ENCODE results near the gene LAMTOR3.

LAMTOR3 gene

GRCh38 chr4:99894161-99894997, at the start of gene LAMTOR3:
Gene LAMTOR3 (minus strand): TSS chr4:99894427. CDS start chr4:99893963, 464 bp downstream.
- peak; percentile 56 for DNase-seq

- no peak for DNase-seq
Measured at GRCh38 chr4:99938243-99938753, 44.1 kb upstream of the LAMTOR3 start.

- no peak for DNase-seq
Measured at GRCh38 chr4:99934891-99935290, 40.7 kb upstream of the LAMTOR3 start.

- no peak for DNase-seq
Measured at GRCh38 chr4:99927566-99927965, 33.3 kb upstream of the LAMTOR3 start.

- no peak for DNase-seq
Measured at GRCh38 chr4:99921174-99921573, 26.9 kb upstream of the LAMTOR3 start.

GRCh38 chr4:99918656-99919055, 24.4 kb upstream of the LAMTOR3 start:
- no peak for DNase-seq

- DNase-seq, result no peak
Measured at GRCh38 chr4:99917575-99917974, 23.3 kb upstream of the LAMTOR3 start.

- DNase-seq, result no peak
Measured at GRCh38 chr4:99915449-99915848, 21.2 kb upstream of the LAMTOR3 start.

GRCh38 chr4:99894998-99895397, 771 bp upstream of the LAMTOR3 start:
- DNase-seq, result no peak

- no peak for DNase-seq
Measured at GRCh38 chr4:99893839-99894160, 427 bp downstream of the LAMTOR3 start.

- no peak for DNase-seq
Measured at GRCh38 chr4:99893029-99893428, 1.2 kb downstream of the LAMTOR3 start.

GRCh38 chr4:99891351-99891750, 2.9 kb downstream of the LAMTOR3 start:
- no peak for DNase-seq

GRCh38 chr4:99887837-99888236, 6.4 kb downstream of the LAMTOR3 start:
- no peak for DNase-seq

GRCh38 chr4:99886146-99886545, 8.1 kb downstream of the LAMTOR3 start:
- DNase-seq, result no peak

GRCh38 chr4:99885687-99886086, 8.5 kb downstream of the LAMTOR3 start:
- DNase-seq, result no peak

- DNase-seq, result peak; percentile 12
Measured at GRCh38 chr4:99885063-99885664, 9.1 kb downstream of the LAMTOR3 start.

- DNase-seq, result no peak
Measured at GRCh38 chr4:99879458-99879857, 14.8 kb downstream of the LAMTOR3 start.

GRCh38 chr4:99878604-99879003, 15.6 kb downstream of the LAMTOR3 start:
- no peak for DNase-seq

GRCh38 chr4:99876946-99877345, 17.3 kb downstream of the LAMTOR3 start:
- DNase-seq, result no peak

- DNase-seq, result no peak
Measured at GRCh38 chr4:99875071-99875470, 19.2 kb downstream of the LAMTOR3 start.

GRCh38 chr4:99872570-99872969, 21.7 kb downstream of the LAMTOR3 start:
- DNase-seq, result no peak

- no peak for DNase-seq
Measured at GRCh38 chr4:99868126-99868596, 26.1 kb downstream of the LAMTOR3 start.

GRCh38 chr4:99863804-99864203, 30.4 kb downstream of the LAMTOR3 start:
- no peak for DNase-seq
